HepG2 (cell line): ENCODE data around the gene SDK2. TPM values are rescaled to one million over a fixed set of nuclear protein-coding genes. Genes with fewer than 3 reads are reported as not detected.

ENCODE experiments used
- ATAC-seq: fragments of 200-7000 bp; cut with Tn5 transposase; 3 replicates; pipeline ENCODE4 v1.9.1; 2020; ENCODE audit warnings: mild to moderate bottlenecking, moderate library complexity
- BruUV-seq: library from RNA; stranded (reverse); fragments of 400-500 nt; replicated peaks from 2 replicates; lab custom pipeline; 2021; lab: Mats Ljungman, UMichigan
- CTCF ChIA-PET: fragments of 300-600 bp; formaldehyde crosslinking; extraction: SDS; loops from one replicate; lab custom pipeline; 2021; ENCODE audit warnings: low total read pairs, inconsistent platforms, low intra/inter-chr PET ratio; lab: Yijun Ruan, JAX
- POLR2A ChIA-PET: fragments of 350-600 bp; sonication (Branson Sonifier 250); formaldehyde crosslinking; loops from one replicate; lab custom pipeline; 2020; ENCODE audit warnings: antibody characterized with exemption, inconsistent platforms; lab: Yijun Ruan, JAX
- DNase-seq: peaks from one replicate; pipeline ENCODE4 v3.0.0-alpha.2; 2015; ENCODE audit warnings: low spot score
- FAIRE-seq: peaks from 3 replicates; lab custom pipeline; 2011; peaks lifted over from hg19 to GRCh38; lab: Jason Lieb, UNC
- H2AFZ ChIP-seq: one replicate; pipeline ENCODE4 v1.6.1; 2011; ENCODE audit warnings: low read length, inconsistent platforms
- H3K27ac ChIP-seq: fragments of 300-600 bp; 3 replicates; pipeline ENCODE4 v1.8.0; 2011; ENCODE audit warnings: mixed run types, mild to moderate bottlenecking, mixed read lengths, low read length, inconsistent platforms; ENCODE audit not compliant: insufficient read depth; ENCODE audit errors: extremely low read length
- H3K27me3 ChIP-seq, 2 experiments: fragments of 200-600 bp in 1 of 2; 2 replicates in 1 of 2; 3 replicates in 1 of 2; pipeline versions ENCODE4 v1.6.0 to v1.8.0; 2011; ENCODE audit warnings: low read length in 2 of 2, mild to moderate bottlenecking in 2 of 2, moderate library complexity in 2 of 2, inconsistent platforms in 1 of 2; ENCODE audit not compliant: insufficient read depth in 2 of 2, control insufficient read depth in 1 of 2
- H3K36me3 ChIP-seq, 2 experiments: fragments of 200-600 bp in 1 of 2; replicated peaks in 1 of 2; 2 replicates in 1 of 2; 3 replicates in 1 of 2; pipeline versions ENCODE4 v1.5.1 to v1.8.0; 2011; ENCODE audit warnings: low read length in 2 of 2, inconsistent platforms in 1 of 2; ENCODE audit not compliant: insufficient read depth in 2 of 2, control insufficient read depth in 1 of 2
- H3K4me1 ChIP-seq: 2 replicates; pipeline ENCODE4 v1.5.1; 2012; ENCODE audit warnings: low read length, inconsistent platforms; ENCODE audit not compliant: insufficient read depth
- H3K4me2 ChIP-seq: 2 replicates; pipeline ENCODE4 v1.6.0; 2011; ENCODE audit warnings: low read depth, low read length, inconsistent platforms
- H3K4me3 ChIP-seq, 3 experiments: fragments of 200-600 bp in 1 of 3; sonication (generic), shearing (Covaris generic) in 1 of 3; replicated peaks in 1 of 3; 2 replicates each; pipeline ENCODE4 v1.5.1; 2011 to 2016; ENCODE audit warnings: low read length in 3 of 3, inconsistent platforms in 2 of 3, low read depth in 2 of 3, mild to moderate bottlenecking in 2 of 3, control low read depth in 1 of 3, mixed read lengths in 1 of 3; ENCODE audit not compliant: insufficient read depth in 1 of 3
- H3K79me2 ChIP-seq: one replicate; pipeline ENCODE4 v1.6.1; 2011; ENCODE audit warnings: low read length, inconsistent platforms; ENCODE audit not compliant: insufficient read depth
- H3K9ac ChIP-seq: 2 replicates; pipeline ENCODE4 v1.6.0; 2011; ENCODE audit warnings: mild to moderate bottlenecking, low read depth, low read length, inconsistent platforms; ENCODE audit not compliant: insufficient read depth
- H3K9me3 ChIP-seq: 2 replicates; pipeline ENCODE4 v1.5.1; 2012; ENCODE audit warnings: mild to moderate bottlenecking, low read length
- H4K20me1 ChIP-seq: 2 replicates; pipeline ENCODE4 v1.6.0; 2011; ENCODE audit warnings: inconsistent platforms, mild to moderate bottlenecking, low read length, moderate library complexity; ENCODE audit not compliant: insufficient read depth
- BRD4 ChIP-seq: sonication (generic); formaldehyde crosslinking; IDR thresholded peaks from 2 replicates; pipeline ENCODE4 v1.4.0; 2020; ENCODE audit warnings: missing genetic modification reagents
- CENPBD1 ChIP-seq: sonication (generic); formaldehyde crosslinking; IDR thresholded peaks from 2 replicates; pipeline ENCODE4 v1.8.0; 2022; ENCODE audit warnings: missing genetic modification reagents, low read depth, mild to moderate bottlenecking, borderline replicate concordance
- KLF15 ChIP-seq: sonication (generic); formaldehyde crosslinking; IDR thresholded peaks from 2 replicates; pipeline ENCODE4 v1.8.1; 2023; ENCODE audit warnings: borderline replicate concordance, mild to moderate bottlenecking, inconsistent platforms, missing genetic modification reagents, mixed read lengths
- NONO ChIP-seq, 2 experiments: fragments of 450-650 bp in 1 of 2; sonication (generic) in 1 of 2; formaldehyde crosslinking in 1 of 2; IDR thresholded peaks in 1 of 2; conservative IDR thresholded peaks in 1 of 2; 2 replicates each; pipeline versions ENCODE4 v1.6.1 to v1.8.0; 2017 to 2022; ENCODE audit warnings: mild to moderate bottlenecking in 1 of 2, missing genetic modification reagents in 1 of 2, moderate library complexity in 1 of 2
- RNF219 ChIP-seq: sonication (generic); formaldehyde crosslinking; IDR thresholded peaks from 2 replicates; pipeline ENCODE4 v1.5.0; 2020; ENCODE audit warnings: mild to moderate bottlenecking, missing genetic modification reagents
- RXRB ChIP-seq: IDR thresholded peaks from 2 replicates; pipeline ENCODE4 v1.6.1; 2016; ENCODE audit warnings: borderline replicate concordance, missing genetic modification reagents, missing compliant biosample characterization
- SNAI1 ChIP-seq: sonication (generic); formaldehyde crosslinking; IDR thresholded peaks from 2 replicates; pipeline ENCODE4 v1.5.0; 2020; ENCODE audit warnings: mild to moderate bottlenecking, missing genetic modification reagents, borderline replicate concordance
- SOX6 ChIP-seq, 2 experiments: fragments of 450-650 bp in 1 of 2; sonication (generic) in 1 of 2; formaldehyde crosslinking in 1 of 2; IDR thresholded peaks; 2 replicates each; pipeline versions ENCODE4 v1.4.0 to v1.6.1; 2017 to 2020; ENCODE audit warnings: antibody characterized with exemption in 1 of 2, mild to moderate bottlenecking in 1 of 2, missing genetic modification reagents in 1 of 2
- TBX3 ChIP-seq: fragments of 450-650 bp; IDR thresholded peaks from 2 replicates; pipeline ENCODE4 v1.6.1; 2017; ENCODE audit warnings: antibody characterized with exemption, mild to moderate bottlenecking, inconsistent platforms, borderline replicate concordance
- TFDP1 ChIP-seq: IDR thresholded peaks from 2 replicates; pipeline ENCODE4 v1.6.1; 2016; ENCODE audit warnings: missing compliant biosample characterization, missing genetic modification reagents, borderline replicate concordance
- TRIM24 ChIP-seq: sonication (generic); formaldehyde crosslinking; IDR thresholded peaks from 2 replicates; pipeline ENCODE4 v1.8.0; 2022; ENCODE audit warnings: mild to moderate bottlenecking, missing genetic modification reagents
- ZBTB37 ChIP-seq: sonication (generic); formaldehyde crosslinking; IDR thresholded peaks from 2 replicates; pipeline ENCODE4 v1.4.0; 2020; ENCODE audit warnings: mild to moderate bottlenecking, missing genetic modification reagents
- ZFP62 ChIP-seq: sonication (generic); formaldehyde crosslinking; IDR thresholded peaks from 2 replicates; pipeline ENCODE4 v1.4.0; 2020; ENCODE audit warnings: missing genetic modification reagents
- ZNF513 ChIP-seq: sonication (generic); formaldehyde crosslinking; conservative IDR thresholded peaks from 2 replicates; pipeline ENCODE4 v1.5.0; 2020; ENCODE audit warnings: missing genetic modification reagents
- ZNF570 ChIP-seq: sonication (generic); formaldehyde crosslinking; IDR thresholded peaks from 2 replicates; pipeline ENCODE4 v1.4.0; 2020; ENCODE audit warnings: mild to moderate bottlenecking, missing genetic modification reagents, borderline replicate concordance
- ZNF589 ChIP-seq: sonication (generic); formaldehyde crosslinking; conservative IDR thresholded peaks from 2 replicates; pipeline ENCODE4 v1.8.0; 2022; ENCODE audit warnings: mild to moderate bottlenecking, moderate library complexity, missing genetic modification reagents
- WGBS: methylation state at CpG from one replicate; pipeline ENCODE4 v1.1.6; 2017; ENCODE audit warnings: low lambda C conversion rate; 5-methylcytosine and 5-hydroxymethylcytosine counted together
- in situ Hi-C: cut with HindIII; loops from 2 replicates; pipeline ENCODE4 v1.10.0; 2017; ENCODE audit warnings: low pct_unique_long_range_greater_than_20kb; ENCODE audit not compliant: extremely low pct_ligation_motif_present
- intact Hi-C: fragments of 100-400 bp; cut with micrococcal nuclease; formaldehyde crosslinking; loops from one replicate; pipeline ENCODE4 v1.10.0; 2022; ENCODE audit not compliant: unreplicated experiment
- polyA plus RNA-seq, 8 experiments: library from polyadenylated mRNA; depleted of rRNA in 3 of 8; stranded (reverse) in 7 of 8; unstranded in 1 of 8; fragments of >200 nt; fragmentation: Illumina TruSeq in 4 of 8; extraction: Trizol in 4 of 8; gene quantifications; 2 replicates each; pipeline versions ENCODE4 v1.2.1 to v1.2.3, GENCODE V29; 2011 to 2016; ENCODE audit warnings: low read depth in 4 of 8, missing spikeins in 1 of 8, mixed read lengths in 1 of 8; ENCODE audit not compliant: insufficient read depth in 1 of 8
- total RNA-seq, 5 experiments: library from RNA; depleted of rRNA; stranded (reverse); fragments of >200 nt; fragmentation: Illumina TruSeq; extraction: Trizol; gene quantifications; 2 replicates each; pipeline ENCODE4 v1.2.3, GENCODE V29; 2016; ENCODE audit warnings: low read depth in 1 of 5

Gene SDK2
- total and polyA plus RNA-seq, 2 of the 13 experiments (the other 11 are each of a cell fraction or from before 2014, with no cell fraction given): not detected

GRCh38 chr17:73497721-73498120 is 146.5 kb downstream of the SDK2 start:
- Histone ChIP-seq H4K20me1 (no peaks in the 10 kb centered on the region; the same call in 1 of the 2 replicates), H3K27me3 (peaks cover 10 to 63% of the 10 kb centered on the region in 2 experiments; a peak in 4 of 5 replicates), H3K9me3 (no peaks in the 10 kb centered on the region), H2AFZ (no peak overlapping the region), H3K27ac (no peak overlapping the region), H3K4me2 (no peak overlapping the region), H3K79me2 (no peaks in the 10 kb centered on the region), H3K9ac (no peak overlapping the region), H3K36me3 (no peaks in the 10 kb centered on the region), H3K4me1 (no peaks in the 10 kb centered on the region), H3K4me3 (no peak overlapping the region)
- DNase-seq (no peak), FAIRE-seq (no peak), ATAC-seq (no peak)
- intact Hi-C loops: no loop called here
- in situ Hi-C loops: no loop called here
- TF ChIP-seq ZNF589 (CRISPR knock-in tag) (no peak), SNAI1 (CRISPR knock-in tag) (no peak), TBX3 (no peak), ZFP62 (CRISPR knock-in tag) (no peak), NONO (IDR thresholded peaks at IDR 0.05) (no peak), NONO (CRISPR knock-in tag; conservative IDR thresholded peaks at IDR 0.05) (no peak), RXRB (CRISPR knock-in tag) (no peak), CENPBD1 (CRISPR knock-in tag) (no peak), TFDP1 (CRISPR knock-in tag) (no peak), ZNF570 (CRISPR knock-in tag) (no peak), KLF15 (CRISPR knock-in tag) (no peak), ZNF513 (no peak), RNF219 (CRISPR knock-in tag) (no peak), ZBTB37 (CRISPR knock-in tag) (no peak), TRIM24 (CRISPR knock-in tag) (no peak), SOX6 (IDR thresholded peaks at IDR 0.05) (no peak), SOX6 (CRISPR knock-in tag; IDR thresholded peaks at IDR 0.05) (no peak), BRD4 (CRISPR knock-in tag) (no peak)
- no TSS peak for BruUV-seq
- 2% methylated on average over 7 of the region's 7 CpGs for WGBS
- ChIA-PET POLR2A (no interaction called here), CTCF (no interaction called here)
